K562 (cell line): ENCODE data around the gene PYGM. TPM values are rescaled to one million over a fixed set of nuclear protein-coding genes. Genes with fewer than 3 reads are reported as not detected.

Experiments used
- CSDE1 ChIP-seq, 2 experiments: fragments of 450-650 bp; IDR thresholded peaks; 2 replicates each; pipeline ENCODE4 v1.6.1; 2016; ENCODE audit warnings: mild to moderate bottlenecking in 1 of 2
- EHMT2 ChIP-seq: fragments of 450-650 bp; IDR thresholded peaks from 2 replicates; pipeline ENCODE4 v1.6.1; 2018; ENCODE audit warnings: antibody characterized with exemption
- ESRRB ChIP-seq: fragments of 250-450 bp; sonication (Bioruptor Pico); IDR thresholded peaks from 2 replicates; pipeline ENCODE4 v1.5.0; 2020; ENCODE audit warnings: mild to moderate bottlenecking, moderate library complexity, borderline replicate concordance
- FOXJ2 ChIP-seq: fragments of 200-800 bp; sonication (Bioruptor generic); IDR thresholded peaks from 2 replicates; pipeline ENCODE4 v1.6.1; 2016; ENCODE audit warnings: missing genetic modification characterization, missing compliant biosample characterization
- GABPB1 ChIP-seq: sonication (generic); formaldehyde crosslinking; IDR thresholded peaks from 2 replicates; pipeline ENCODE4 v1.8.0; 2022; ENCODE audit warnings: mild to moderate bottlenecking, missing genetic modification reagents
- JUND ChIP-seq, 2 experiments: IDR thresholded peaks; 2 replicates in 1 of 2; 3 replicates in 1 of 2; pipeline ENCODE4 v1.6.1; 2011; ENCODE audit warnings: borderline replicate concordance in 2 of 2, low read depth in 2 of 2, low read length in 2 of 2, improper control_type of control experiment in 1 of 2, missing biosample characterization in 1 of 2, missing genetic modification characterization in 1 of 2, missing genetic modification reagents in 1 of 2
- NFXL1 ChIP-seq: fragments of 450-650 bp; formaldehyde crosslinking; IDR thresholded peaks from 2 replicates; pipeline ENCODE4 v1.4.0; 2021; ENCODE audit warnings: mild to moderate bottlenecking
- POU5F1 ChIP-seq: fragments of 150-350 bp; IDR thresholded peaks from 2 replicates; pipeline ENCODE4 v1.6.1; 2014; ENCODE audit warnings: borderline replicate concordance, low read length, low read depth, mild to moderate bottlenecking; ENCODE audit not compliant: partially characterized antibody
- SMAD3 ChIP-seq: fragments of 450-650 bp; formaldehyde crosslinking; conservative IDR thresholded peaks from 2 replicates; pipeline ENCODE4 v1.4.0; 2020; ENCODE audit warnings: mild to moderate bottlenecking
- SMC3 ChIP-seq: conservative IDR thresholded peaks from 2 replicates; pipeline ENCODE4 v1.6.1; 2011; ENCODE audit warnings: low read depth, low read length, improper control_type of control experiment; ENCODE audit not compliant: insufficient read depth
- ZKSCAN1 ChIP-seq: fragments of 150-350 bp; IDR thresholded peaks from 2 replicates; pipeline ENCODE4 v1.6.1; 2016; ENCODE audit warnings: low read depth, low read length
- ZNF436 ChIP-seq: fragments of 250-450, 450-650 bp; sonication (Bioruptor Pico); formaldehyde crosslinking; IDR thresholded peaks from 2 replicates; pipeline ENCODE4 v1.7.0; 2020; ENCODE audit warnings: mild to moderate bottlenecking
- ZNF584 ChIP-seq: fragments of 200-800 bp; sonication (Bioruptor generic); IDR thresholded peaks from 2 replicates; pipeline ENCODE4 v1.6.1; 2016; ENCODE audit warnings: low read depth, mild to moderate bottlenecking, missing genetic modification characterization, missing compliant biosample characterization
- ZNF668 ChIP-seq: fragments of 250-450 bp; sonication (Bioruptor Pico); IDR thresholded peaks from 2 replicates; pipeline ENCODE4 v1.8.0; 2022; ENCODE audit warnings: mild to moderate bottlenecking, inconsistent platforms
- ZNF780A ChIP-seq: fragments of 250-450 bp; sonication (Bioruptor Pico); IDR thresholded peaks from 2 replicates; pipeline ENCODE4 v1.5.0; 2021; ENCODE audit warnings: mild to moderate bottlenecking
- polyA plus RNA-seq, 8 experiments: library from polyadenylated mRNA; depleted of rRNA in 4 of 8; stranded (reverse) in 5 of 8; unstranded in 3 of 8; fragments of >200 nt; fragmentation: Nextera tagmentation in 2 of 8; fragmentation: Illumina TruSeq in 1 of 8; extraction: Ambion mirVana in 2 of 8; extraction: Trizol in 1 of 8; gene quantifications; 2 replicates each; pipeline versions ENCODE4 v1.2.1 to v1.2.3, GENCODE V29; 2011 to 2014; ENCODE audit warnings: inconsistent platforms in 1 of 8, missing spikeins in 1 of 8
- total RNA-seq, 7 experiments: library from RNA; depleted of rRNA in 6 of 7; stranded (reverse); fragments of >200 nt in 6 of 7; fragmentation: Illumina TruSeq in 2 of 7; extraction: Trizol in 2 of 7; gene quantifications; 2 replicates each; pipeline versions ENCODE4 v1.2.1 to v1.2.3, GENCODE V29; 2011 to 2021; ENCODE audit warnings: low replicate concordance in 1 of 7
- TF ChIP-seq, protein P1 (sequence below): fragments of 450-650 bp; formaldehyde crosslinking; IDR thresholded peaks from 2 replicates; pipeline ENCODE4 v1.4.0; 2022; ENCODE audit warnings: missing genetic modification characterization
- TF ChIP-seq, protein P2 (sequence below): fragments of 250-450 bp; sonication (Bioruptor Pico); IDR thresholded peaks from 2 replicates; pipeline ENCODE4 v1.5.0; 2021
- TF ChIP-seq, protein P3 (sequence below): fragments of 250-450 bp; sonication (Bioruptor Pico); IDR thresholded peaks from 2 replicates; pipeline ENCODE4 v1.5.0; 2022; ENCODE audit warnings: mild to moderate bottlenecking
- TF ChIP-seq, protein P4 (sequence below): fragments of 250-450 bp; sonication (Bioruptor Pico); IDR thresholded peaks from 2 replicates; pipeline ENCODE4 v1.9.0; 2021; ENCODE audit warnings: mild to moderate bottlenecking, inconsistent platforms
- TF ChIP-seq, protein P5 (sequence below): fragments of 450-650 bp; IDR thresholded peaks from 2 replicates; pipeline ENCODE4 v1.6.1; 2016

PYGM gene
- total and polyA plus RNA-seq, 9 of the 15 experiments (the other 6 are each of a cell fraction or from before 2014, with no cell fraction given) = 0.07 to 1.5 (median 0.68) TPM

DNA sequence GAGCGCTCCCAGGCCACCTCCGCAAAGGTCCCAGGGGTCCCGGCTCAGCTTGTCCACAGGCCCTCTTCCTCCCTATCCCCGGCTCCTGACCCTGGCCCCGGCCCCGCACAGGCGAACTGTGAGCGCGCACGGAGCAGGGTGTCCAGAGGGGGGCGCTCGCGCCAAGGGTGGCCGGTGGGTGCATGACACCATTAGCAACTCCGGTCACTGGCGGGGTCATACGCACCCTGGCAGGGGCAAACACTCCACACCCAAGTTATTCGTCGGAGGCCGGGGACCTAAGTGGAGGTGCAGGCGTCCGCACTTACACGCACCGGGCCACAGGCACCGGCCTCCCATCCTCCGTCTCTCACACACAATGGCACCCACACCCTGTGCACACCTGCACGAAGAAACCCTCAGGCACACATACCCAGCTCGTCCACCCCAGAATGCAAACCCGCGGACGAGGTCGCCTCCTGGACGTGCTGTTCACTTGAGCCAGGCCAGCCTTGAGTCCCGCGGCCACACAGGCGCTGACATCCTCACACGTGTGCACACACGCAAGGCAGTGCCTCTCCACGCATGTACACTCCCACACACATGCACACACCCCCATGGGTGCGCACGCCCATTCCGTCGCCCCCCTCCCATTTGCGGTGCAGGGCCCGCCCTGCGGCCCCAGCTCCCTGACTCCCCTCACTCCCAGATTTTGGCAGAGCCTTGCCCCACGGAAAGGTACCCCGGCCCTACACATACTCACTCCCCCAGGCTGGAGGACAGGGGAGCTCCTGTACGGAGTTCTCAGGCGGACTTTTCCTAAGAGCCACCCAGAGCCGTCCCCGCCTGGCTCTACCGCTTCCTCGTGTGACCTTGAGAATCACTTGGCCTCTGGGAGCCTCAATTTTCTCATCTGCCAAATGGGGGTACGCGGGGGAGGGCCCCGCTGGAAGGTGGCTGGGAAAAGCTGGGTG is 15.9 kb downstream of the PYGM start, which contains the start of gene RASGRP2 (continued):
- TF ChIP-seq ZNF584 (CRISPR knock-in tag) (no peak), ZNF780A (CRISPR knock-in tag) (no peak), FOXJ2 (tag) (no peak), POU5F1 (no peak), SMAD3 (CRISPR knock-in tag) (no peak), CSDE1 (IDR thresholded peaks at IDR 0.05) (no peak), JUND (IDR thresholded peaks at IDR 0.05; ENCODE audit: borderline replicate concordance, low read depth, low read length) (peak; percentile 51; the same call in 1 of the 2 replicates), JUND (tag; IDR thresholded peaks at IDR 0.05; ENCODE audit: borderline replicate concordance, low read depth, low read length) (no peak; the same call in 1 of the 3 replicates), ZNF668 (no peak), EHMT2 (no peak), SMC3 (peak; percentile 50), ESRRB (CRISPR knock-in tag) (no peak), GABPB1 (CRISPR knock-in tag) (no peak), ZKSCAN1 (no peak), ZNF436 (no peak), NFXL1 (CRISPR knock-in tag) (no peak)
- TF ChIP-seq, protein P1, sequence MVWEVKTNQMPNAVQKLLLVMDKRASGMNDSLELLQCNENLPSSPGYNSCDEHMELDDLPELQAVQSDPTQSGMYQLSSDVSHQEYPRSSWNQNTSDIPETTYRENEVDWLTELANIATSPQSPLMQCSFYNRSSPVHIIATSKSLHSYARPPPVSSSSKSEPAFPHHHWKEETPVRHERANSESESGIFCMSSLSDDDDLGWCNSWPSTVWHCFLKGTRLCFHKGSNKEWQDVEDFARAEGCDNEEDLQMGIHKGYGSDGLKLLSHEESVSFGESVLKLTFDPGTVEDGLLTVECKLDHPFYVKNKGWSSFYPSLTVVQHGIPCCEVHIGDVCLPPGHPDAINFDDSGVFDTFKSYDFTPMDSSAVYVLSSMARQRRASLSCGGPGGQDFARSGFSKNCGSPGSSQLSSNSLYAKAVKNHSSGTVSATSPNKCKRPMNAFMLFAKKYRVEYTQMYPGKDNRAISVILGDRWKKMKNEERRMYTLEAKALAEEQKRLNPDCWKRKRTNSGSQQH (CRISPR knock-in tag) = no peak
- TF ChIP-seq, protein P2, sequence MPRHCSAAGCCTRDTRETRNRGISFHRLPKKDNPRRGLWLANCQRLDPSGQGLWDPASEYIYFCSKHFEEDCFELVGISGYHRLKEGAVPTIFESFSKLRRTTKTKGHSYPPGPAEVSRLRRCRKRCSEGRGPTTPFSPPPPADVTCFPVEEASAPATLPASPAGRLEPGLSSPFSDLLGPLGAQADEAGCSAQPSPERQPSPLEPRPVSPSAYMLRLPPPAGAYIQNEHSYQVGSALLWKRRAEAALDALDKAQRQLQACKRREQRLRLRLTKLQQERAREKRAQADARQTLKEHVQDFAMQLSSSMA (CRISPR knock-in tag) = no peak
- TF ChIP-seq, protein P3, sequence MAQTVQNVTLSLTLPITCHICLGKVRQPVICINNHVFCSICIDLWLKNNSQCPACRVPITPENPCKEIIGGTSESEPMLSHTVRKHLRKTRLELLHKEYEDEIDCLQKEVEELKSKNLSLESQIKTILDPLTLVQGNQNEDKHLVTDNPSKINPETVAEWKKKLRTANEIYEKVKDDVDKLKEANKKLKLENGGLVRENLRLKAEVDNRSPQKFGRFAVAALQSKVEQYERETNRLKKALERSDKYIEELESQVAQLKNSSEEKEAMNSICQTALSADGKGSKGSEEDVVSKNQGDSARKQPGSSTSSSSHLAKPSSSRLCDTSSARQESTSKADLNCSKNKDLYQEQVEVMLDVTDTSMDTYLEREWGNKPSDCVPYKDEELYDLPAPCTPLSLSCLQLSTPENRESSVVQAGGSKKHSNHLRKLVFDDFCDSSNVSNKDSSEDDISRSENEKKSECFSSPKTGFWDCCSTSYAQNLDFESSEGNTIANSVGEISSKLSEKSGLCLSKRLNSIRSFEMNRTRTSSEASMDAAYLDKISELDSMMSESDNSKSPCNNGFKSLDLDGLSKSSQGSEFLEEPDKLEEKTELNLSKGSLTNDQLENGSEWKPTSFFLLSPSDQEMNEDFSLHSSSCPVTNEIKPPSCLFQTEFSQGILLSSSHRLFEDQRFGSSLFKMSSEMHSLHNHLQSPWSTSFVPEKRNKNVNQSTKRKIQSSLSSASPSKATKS (CRISPR knock-in tag) = no peak
- TF ChIP-seq, protein P4, sequence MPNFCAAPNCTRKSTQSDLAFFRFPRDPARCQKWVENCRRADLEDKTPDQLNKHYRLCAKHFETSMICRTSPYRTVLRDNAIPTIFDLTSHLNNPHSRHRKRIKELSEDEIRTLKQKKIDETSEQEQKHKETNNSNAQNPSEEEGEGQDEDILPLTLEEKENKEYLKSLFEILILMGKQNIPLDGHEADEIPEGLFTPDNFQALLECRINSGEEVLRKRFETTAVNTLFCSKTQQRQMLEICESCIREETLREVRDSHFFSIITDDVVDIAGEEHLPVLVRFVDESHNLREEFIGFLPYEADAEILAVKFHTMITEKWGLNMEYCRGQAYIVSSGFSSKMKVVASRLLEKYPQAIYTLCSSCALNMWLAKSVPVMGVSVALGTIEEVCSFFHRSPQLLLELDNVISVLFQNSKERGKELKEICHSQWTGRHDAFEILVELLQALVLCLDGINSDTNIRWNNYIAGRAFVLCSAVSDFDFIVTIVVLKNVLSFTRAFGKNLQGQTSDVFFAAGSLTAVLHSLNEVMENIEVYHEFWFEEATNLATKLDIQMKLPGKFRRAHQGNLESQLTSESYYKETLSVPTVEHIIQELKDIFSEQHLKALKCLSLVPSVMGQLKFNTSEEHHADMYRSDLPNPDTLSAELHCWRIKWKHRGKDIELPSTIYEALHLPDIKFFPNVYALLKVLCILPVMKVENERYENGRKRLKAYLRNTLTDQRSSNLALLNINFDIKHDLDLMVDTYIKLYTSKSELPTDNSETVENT (CRISPR knock-in tag) = no peak
- TF ChIP-seq, protein P5, sequence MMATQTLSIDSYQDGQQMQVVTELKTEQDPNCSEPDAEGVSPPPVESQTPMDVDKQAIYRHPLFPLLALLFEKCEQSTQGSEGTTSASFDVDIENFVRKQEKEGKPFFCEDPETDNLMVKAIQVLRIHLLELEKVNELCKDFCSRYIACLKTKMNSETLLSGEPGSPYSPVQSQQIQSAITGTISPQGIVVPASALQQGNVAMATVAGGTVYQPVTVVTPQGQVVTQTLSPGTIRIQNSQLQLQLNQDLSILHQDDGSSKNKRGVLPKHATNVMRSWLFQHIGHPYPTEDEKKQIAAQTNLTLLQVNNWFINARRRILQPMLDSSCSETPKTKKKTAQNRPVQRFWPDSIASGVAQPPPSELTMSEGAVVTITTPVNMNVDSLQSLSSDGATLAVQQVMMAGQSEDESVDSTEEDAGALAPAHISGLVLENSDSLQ = no peak
